SIG-M5 treated with dmso at 0.1 percent for 504 hours (cell line): ENCODE results near the gene HGD.

Experiments
- DNase-seq: peaks from one replicate; lab custom pipeline; 2025; ENCODE audit not compliant: unreplicated experiment; lab: John Stamatoyannopoulos, UW

Gene HGD

GRCh38 chr3:120596116-120596852 lies 85.8 kb downstream of the HGD start, which contains the start of gene NDUFB4:
TSS of gene NDUFB4 (plus strand) at chr3:120596336. CDS start at chr3:120596360, 24 bp downstream.
- DNase-seq: peak; percentile 99

- no peak for DNase-seq
Measured at GRCh38 chr3:120595788-120596115, 86.3 kb downstream of the HGD start.

- no peak for DNase-seq
Measured at GRCh38 chr3:120587332-120587975, 94.6 kb downstream of the HGD start.
